Measurements from ENCODE around the gene KRTAP15-1.

DNA sequence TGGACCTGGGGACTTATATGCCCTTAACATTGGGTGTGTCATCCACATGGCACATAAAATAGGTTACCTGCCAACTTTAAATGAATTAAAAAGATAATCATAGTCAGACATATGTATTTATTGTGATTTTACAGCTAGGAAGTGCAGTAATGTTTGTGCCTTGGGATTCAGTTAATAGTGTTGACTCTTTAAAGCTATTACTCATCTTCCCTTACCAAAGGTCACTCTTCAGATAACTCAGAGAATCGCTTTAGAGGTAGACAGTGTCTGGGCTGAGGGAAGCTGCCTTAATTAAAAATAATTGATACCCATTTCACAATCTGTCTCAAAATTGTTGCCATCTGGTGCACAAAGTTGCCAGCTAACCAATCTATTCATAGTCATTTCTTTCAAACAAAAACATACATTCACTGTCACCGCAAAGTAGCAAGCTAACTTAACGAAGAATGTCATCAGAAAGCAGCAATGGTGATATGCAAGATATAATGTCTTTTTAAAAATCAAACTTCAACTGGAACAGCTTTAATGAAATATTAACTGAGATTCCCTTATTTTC lies 3.0 kb upstream of the KRTAP15-1 start:
- TF ChIP-seq, protein P1, sequence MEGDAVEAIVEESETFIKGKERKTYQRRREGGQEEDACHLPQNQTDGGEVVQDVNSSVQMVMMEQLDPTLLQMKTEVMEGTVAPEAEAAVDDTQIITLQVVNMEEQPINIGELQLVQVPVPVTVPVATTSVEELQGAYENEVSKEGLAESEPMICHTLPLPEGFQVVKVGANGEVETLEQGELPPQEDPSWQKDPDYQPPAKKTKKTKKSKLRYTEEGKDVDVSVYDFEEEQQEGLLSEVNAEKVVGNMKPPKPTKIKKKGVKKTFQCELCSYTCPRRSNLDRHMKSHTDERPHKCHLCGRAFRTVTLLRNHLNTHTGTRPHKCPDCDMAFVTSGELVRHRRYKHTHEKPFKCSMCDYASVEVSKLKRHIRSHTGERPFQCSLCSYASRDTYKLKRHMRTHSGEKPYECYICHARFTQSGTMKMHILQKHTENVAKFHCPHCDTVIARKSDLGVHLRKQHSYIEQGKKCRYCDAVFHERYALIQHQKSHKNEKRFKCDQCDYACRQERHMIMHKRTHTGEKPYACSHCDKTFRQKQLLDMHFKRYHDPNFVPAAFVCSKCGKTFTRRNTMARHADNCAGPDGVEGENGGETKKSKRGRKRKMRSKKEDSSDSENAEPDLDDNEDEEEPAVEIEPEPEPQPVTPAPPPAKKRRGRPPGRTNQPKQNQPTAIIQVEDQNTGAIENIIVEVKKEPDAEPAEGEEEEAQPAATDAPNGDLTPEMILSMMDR (conservative IDR thresholded peaks at IDR 0.05) = no peak
- TF ChIP-seq ZFX (IDR thresholded peaks at IDR 0.05) = no peak
